ENCODE results near the gene ID2. TPM values are rescaled to one million over a fixed set of nuclear protein-coding genes. Genes with fewer than 3 reads are reported as not detected.

Gene ID2
- total and polyA plus RNA-seq, 2 of the 13 experiments (the other 11 are each of a cell fraction or from before 2014, with no cell fraction given): 214 to 719 TPM

- TF ChIP-seq JDP2 (CRISPR knock-in tag; IDR thresholded peaks at IDR 0.05; ENCODE audit: borderline replicate concordance): peak; percentile 22; the same call in 1 of the 2 replicates
- TF ChIP-seq SUZ12 (IDR thresholded peaks at IDR 0.05; ENCODE audit: low read depth, low read length): no peak
- no peak; the same call in 1 of the 2 replicates for TF ChIP-seq NR0B2 (CRISPR knock-in tag; IDR thresholded peaks at IDR 0.05)
- peak; percentile 98 for TF ChIP-seq ZNF414 (CRISPR knock-in tag; IDR thresholded peaks at IDR 0.05)
- peak; percentile 96; the same call in 1 of the 2 replicates for TF ChIP-seq KDM4B (CRISPR knock-in tag; IDR thresholded peaks at IDR 0.05)
- no peak for TF ChIP-seq ZBTB40 (IDR thresholded peaks at IDR 0.05)
- peak; percentile 90 for TF ChIP-seq ZBTB40 (CRISPR knock-in tag; IDR thresholded peaks at IDR 0.05)
- TF ChIP-seq SNAI1 (CRISPR knock-in tag; IDR thresholded peaks at IDR 0.05; ENCODE audit: borderline replicate concordance): peak; percentile 91
- peak; percentile 92; the same call in 1 of the 2 replicates for TF ChIP-seq LBX2 (CRISPR knock-in tag; IDR thresholded peaks at IDR 0.05; ENCODE audit: borderline replicate concordance)
- no peak for TF ChIP-seq ATF5 (CRISPR knock-in tag; IDR thresholded peaks at IDR 0.05; ENCODE audit: low read depth)
- peak; percentile 84 for TF ChIP-seq BORCS8-MEF2B (CRISPR knock-in tag; IDR thresholded peaks at IDR 0.05)
- TF ChIP-seq TAF15 (IDR thresholded peaks at IDR 0.05; ENCODE audit: low read depth, low read length, poor library complexity, severe bottlenecking): peak; percentile 93
- peak; percentile 91 for TF ChIP-seq FOXK1 (CRISPR knock-in tag; IDR thresholded peaks at IDR 0.05; ENCODE audit: borderline replicate concordance, low read depth)
- peak; percentile 74; the same call in 1 of the 2 replicates for TF ChIP-seq ZBTB1 (CRISPR knock-in tag; IDR thresholded peaks at IDR 0.05; ENCODE audit: borderline replicate concordance)
- peak; percentile 91 for TF ChIP-seq ZNF230 (CRISPR knock-in tag; IDR thresholded peaks at IDR 0.05)
Observed at GRCh38 chr2:8681786-8682692, at the start of gene ID2 (continued).

Measured in HepG2 (cell line).